OCI-LY1 (cell line): Measurements from ENCODE around the gene NEU1.

ENCODE experiments used
- EZH2 ChIP-seq: fragments of 200-600 bp; sonication (generic), shearing (Covaris generic); IDR thresholded peaks from 2 replicates; pipeline ENCODE4 v1.8.0; 2017; ENCODE audit warnings: borderline replicate concordance, mixed run types, mild to moderate bottlenecking, antibody characterized with exemption, low read length, moderate library complexity, mixed read lengths
- TF ChIP-seq, protein P1 (sequence below): fragments of 200-600 bp; sonication (generic), shearing (Covaris generic); IDR thresholded peaks from 2 replicates; pipeline ENCODE4 v1.5.1; 2017; ENCODE audit warnings: mild to moderate bottlenecking, antibody characterized with exemption, low read length, moderate library complexity, mixed read lengths

DNA sequence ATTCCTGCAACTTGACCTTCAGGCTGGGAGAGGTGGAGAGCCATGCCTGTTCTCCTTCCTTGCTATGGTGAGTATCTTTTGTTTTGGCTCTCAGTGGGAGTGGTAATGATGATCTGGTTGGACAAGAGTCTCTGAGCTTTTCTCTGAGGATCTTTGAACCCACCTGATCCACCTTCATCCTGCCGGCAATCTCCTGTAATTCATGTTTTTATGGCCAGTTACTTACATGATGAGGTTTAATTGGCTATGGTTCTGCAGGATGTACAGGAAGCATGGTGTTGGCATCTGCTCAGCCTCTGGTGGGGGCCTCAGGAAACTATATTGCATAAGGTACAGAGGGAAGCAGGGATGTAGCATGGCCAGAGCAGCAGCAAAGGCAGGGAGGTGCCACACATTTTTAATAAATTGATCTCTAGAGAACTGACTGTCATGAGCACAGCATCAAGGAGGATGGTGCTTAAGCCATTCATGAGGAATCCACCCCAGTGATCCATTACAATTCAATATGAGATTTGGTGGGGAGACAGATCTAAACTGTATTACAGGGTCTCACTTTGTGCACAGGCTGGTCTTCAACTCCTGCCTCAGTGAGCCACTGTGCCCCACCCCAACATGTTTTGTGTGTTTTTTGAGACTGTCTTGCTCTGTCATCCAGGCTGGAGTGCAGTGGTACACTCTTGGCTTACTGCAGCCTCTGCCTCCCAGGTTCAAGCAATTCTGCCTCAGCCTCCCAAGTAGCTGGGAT is 25.1 kb downstream of the NEU1 start:
- TF ChIP-seq, protein P1, sequence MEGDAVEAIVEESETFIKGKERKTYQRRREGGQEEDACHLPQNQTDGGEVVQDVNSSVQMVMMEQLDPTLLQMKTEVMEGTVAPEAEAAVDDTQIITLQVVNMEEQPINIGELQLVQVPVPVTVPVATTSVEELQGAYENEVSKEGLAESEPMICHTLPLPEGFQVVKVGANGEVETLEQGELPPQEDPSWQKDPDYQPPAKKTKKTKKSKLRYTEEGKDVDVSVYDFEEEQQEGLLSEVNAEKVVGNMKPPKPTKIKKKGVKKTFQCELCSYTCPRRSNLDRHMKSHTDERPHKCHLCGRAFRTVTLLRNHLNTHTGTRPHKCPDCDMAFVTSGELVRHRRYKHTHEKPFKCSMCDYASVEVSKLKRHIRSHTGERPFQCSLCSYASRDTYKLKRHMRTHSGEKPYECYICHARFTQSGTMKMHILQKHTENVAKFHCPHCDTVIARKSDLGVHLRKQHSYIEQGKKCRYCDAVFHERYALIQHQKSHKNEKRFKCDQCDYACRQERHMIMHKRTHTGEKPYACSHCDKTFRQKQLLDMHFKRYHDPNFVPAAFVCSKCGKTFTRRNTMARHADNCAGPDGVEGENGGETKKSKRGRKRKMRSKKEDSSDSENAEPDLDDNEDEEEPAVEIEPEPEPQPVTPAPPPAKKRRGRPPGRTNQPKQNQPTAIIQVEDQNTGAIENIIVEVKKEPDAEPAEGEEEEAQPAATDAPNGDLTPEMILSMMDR, result no peak
- TF ChIP-seq EZH2, result no peak
